Left ventricle myocardium inferior (tissue), 1 donor: ENCODE results near the gene B4GALT2. TPM values are rescaled to one million over a fixed set of nuclear protein-coding genes. Genes with fewer than 3 reads are reported as not detected.

Experiments used
- DNase-seq: peaks from one replicate; pipeline ENCODE4 v3.0.0-alpha.2; 2020
- H3K27ac ChIP-seq: fragments of 200-600 bp; replicated peaks from 2 replicates; pipeline ENCODE4 v1.8.0; 2021
- H3K27me3 ChIP-seq: fragments of 200-600 bp; 2 replicates; pipeline ENCODE4 v1.8.0; 2021; ENCODE audit warnings: low read depth
- H3K36me3 ChIP-seq: fragments of 200-600 bp; 2 replicates; pipeline ENCODE4 v1.8.0; 2021
- H3K4me1 ChIP-seq: fragments of 200-600 bp; 2 replicates; pipeline ENCODE4 v1.8.0; 2021
- H3K4me3 ChIP-seq: fragments of 200-600 bp; 2 replicates; pipeline ENCODE4 v1.8.0; 2021; ENCODE audit warnings: mild to moderate bottlenecking, moderate library complexity
- H3K9me3 ChIP-seq: fragments of 200-600 bp; replicated peaks from 2 replicates; pipeline ENCODE4 v1.8.0; 2021
- CTCF ChIP-seq: fragments of 200-600 bp; IDR thresholded peaks from 2 replicates; pipeline ENCODE4 v1.8.0; 2021; ENCODE audit warnings: antibody characterized with exemption, mild to moderate bottlenecking, borderline replicate concordance
- intact Hi-C: fragments of 100-400 bp; cut with micrococcal nuclease; formaldehyde crosslinking; loops from one replicate; pipeline ENCODE4 v1.11.0; 2022
- total RNA-seq: library from RNA; stranded (reverse); fragmentation: NEBNext Ultra II Directional; extraction: Animal tissue kit (Norgen Biotek cat#: 25700); gene quantifications from one replicate; pipeline ENCODE4 v1.2.1, GENCODE V29; 2021
- donor health status: DM: no; HTN: yes; CAD: no; lungs with severe emphysema.

Gene B4GALT2
- total RNA-seq, 1 donor from 2014 or later = 40.3 TPM

- peaks cover 29% of the 10 kb centered on the region for H3K4me1 ChIP-seq
- H3K27me3 ChIP-seq = no peaks in the 10 kb centered on the region
- intact Hi-C loops = no loop called here
- peak within 1 kb of the TSS; percentile 59 for H3K27ac ChIP-seq
- TF ChIP-seq CTCF = peak; percentile 20
- H3K4me3 ChIP-seq = peak within 1 kb of the TSS; percentile 88
- H3K36me3 ChIP-seq = peaks cover 48% of the 10 kb centered on the region
- H3K9me3 ChIP-seq = no peaks in the 10 kb centered on the region
- DNase-seq = peak; percentile 97
These were observed 9.1 kb upstream of the B4GALT2 start, which contains the start of gene DPH2 for GRCh38 chr1:43969746-43970466. TSS of gene DPH2 (plus strand) at chr1:43970010. CDS start at chr1:43970176, 166 bp downstream.

GRCh38 chr1:43970502-43970901 lies 8.5 kb upstream of the B4GALT2 start:
- no peak for DNase-seq
- Histone ChIP-seq H3K4me3 (peak overlapping the region; percentile 88), H3K27ac (peak overlapping the region; percentile 59), H3K27me3 (no peaks in the 10 kb centered on the region), H3K36me3 (peaks cover 47% of the 10 kb centered on the region), H3K4me1 (peaks cover 35% of the 10 kb centered on the region), H3K9me3 (no peaks in the 10 kb centered on the region)
- intact Hi-C loops = no loop called here
- TF ChIP-seq CTCF = no peak

- Histone ChIP-seq H3K4me3 (peak overlapping the region; percentile 88), H3K9me3 (no peaks in the 10 kb centered on the region), H3K27me3 (no peaks in the 10 kb centered on the region), H3K4me1 (peaks cover 39% of the 10 kb centered on the region), H3K27ac (no peak overlapping the region), H3K36me3 (peaks cover 45% of the 10 kb centered on the region)
- no peak for DNase-seq
- intact Hi-C loops = no loop called here
- no peak for TF ChIP-seq CTCF
These were observed 8.1 kb upstream of the B4GALT2 start for GRCh38 chr1:43970911-43971310.

GRCh38 chr1:43971336-43971980 lies 7.6 kb upstream of the B4GALT2 start:
- DNase-seq = no peak
- peaks cover 44% of the 10 kb centered on the region for H3K36me3 ChIP-seq
- no peak overlapping the region for H3K27ac ChIP-seq
- no peaks in the 10 kb centered on the region for H3K9me3 ChIP-seq
- no peaks in the 10 kb centered on the region for H3K27me3 ChIP-seq
- no peak for TF ChIP-seq CTCF
- peak overlapping the region; percentile 88 for H3K4me3 ChIP-seq
- peaks cover 44% of the 10 kb centered on the region for H3K4me1 ChIP-seq
- intact Hi-C loops = no loop called here

GRCh38 chr1:43973981-43974442 lies 5.0 kb upstream of the B4GALT2 start:
- no peak for DNase-seq

More at GRCh38 chr1:43973981-43974442, 5.0 kb upstream of the B4GALT2 start:
- intact Hi-C loops = no loop called here
- TF ChIP-seq CTCF = no peak
- Histone ChIP-seq H3K36me3 (peaks cover 49% of the 10 kb centered on the region), H3K9me3 (no peaks in the 10 kb centered on the region), H3K27ac (peak overlapping the region; percentile 93), H3K27me3 (no peaks in the 10 kb centered on the region), H3K4me3 (peak overlapping the region; percentile 93), H3K4me1 (peaks cover 69% of the 10 kb centered on the region)
